ENCODE data around the gene CAT. TPM values are rescaled to one million over a fixed set of nuclear protein-coding genes. Genes with fewer than 3 reads are reported as not detected.
A peak's percentile ranks its signal among the peaks of the same experiment; 100 is the strongest.

CAT gene
- total and polyA plus RNA-seq, 12 donors = 42.0 to 134 (median 79.6) TPM

GRCh38 chr11:34444428-34444827, 5.7 kb downstream of the CAT start:
- Histone ChIP-seq H3K27ac (no peak overlapping the region), H3K4me3 (no peak overlapping the region), H3K9me3 (no peaks in the 10 kb centered on the region), H3K36me3 (peaks cover 0 to 17% (median 3%) of the 10 kb centered on the region in 9 donors), H3K4me1 (peaks cover 7 to 86% (median 69%) of the 10 kb centered on the region in 9 donors), H3K27me3 (no peaks in the 10 kb centered on the region)
- 69 to 70% methylated on average over 4 of the region's 4 CpGs for WGBS, 2 donors
- TF ChIP-seq CTCF (IDR thresholded peaks at IDR 0.05) = no peak
- ATAC-seq (no peak), DNase-seq (no peak)
- intact Hi-C loops (cut with DNase I) = loop anchor here in 1 of 10 donors (10.0 kb wide), 1 partner anchor 340 kb away; the partner anchor contains the start of gene NAT10

GRCh38 chr11:34445956-34446355, 7.2 kb downstream of the CAT start:
- intact Hi-C loops (cut with DNase I) = loop anchor here in 1 of 10 donors (10.0 kb wide), 1 partner anchor 341 kb away; the partner anchor contains the start of gene NAT10

GRCh38 chr11:34446386-34446785, 7.7 kb downstream of the CAT start:
- no peak for TF ChIP-seq CTCF (IDR thresholded peaks at IDR 0.05)
- 49 to 64% methylated on average over 5 of the region's 5 CpGs for WGBS, 2 donors
- H3K4me1 ChIP-seq = peaks cover 0 to 83% (median 51%) of the 10 kb centered on the region in 9 donors
- peaks cover 0 to 37% (median 22%) of the 10 kb centered on the region in 9 donors for H3K36me3 ChIP-seq
- peak overlapping the region in 1 of 10 donors; percentile 12 for H3K27ac ChIP-seq
- no peaks in the 10 kb centered on the region for H3K9me3 ChIP-seq
- DNase-seq (no peak), ATAC-seq (peak in 1 of 8 donors; percentile 23)
- no peak overlapping the region for H3K4me3 ChIP-seq
- intact Hi-C loops (cut with DNase I) = loop anchor here in 1 of 10 donors (10.0 kb wide), 1 partner anchor 342 kb away; the partner anchor contains the start of gene NAT10
- no peaks in the 10 kb centered on the region for H3K27me3 ChIP-seq

More at GRCh38 chr11:34445956-34446355, 7.2 kb downstream of the CAT start:
- TF ChIP-seq CTCF (IDR thresholded peaks at IDR 0.05) = no peak
- 85 to 94% methylated on average over 4 of the region's 4 CpGs for WGBS, 2 donors
- DNase-seq (no peak), ATAC-seq (no peak)
- Histone ChIP-seq H3K27me3 (no peaks in the 10 kb centered on the region), H3K4me1 (peaks cover 0 to 84% (median 55%) of the 10 kb centered on the region in 9 donors), H3K27ac (no peak overlapping the region), H3K36me3 (peaks cover 0 to 33% (median 18%) of the 10 kb centered on the region in 9 donors), H3K4me3 (no peak overlapping the region), H3K9me3 (no peaks in the 10 kb centered on the region)

- Histone ChIP-seq H3K36me3 (peaks cover 0 to 39% (median 26%) of the 10 kb centered on the region in 9 donors), H3K9me3 (no peaks in the 10 kb centered on the region), H3K27ac (peak overlapping the region in 1 of 10 donors; percentile 19), H3K4me3 (no peak overlapping the region), H3K4me1 (peaks cover 0 to 85% (median 47%) of the 10 kb centered on the region in 9 donors), H3K27me3 (no peaks in the 10 kb centered on the region)
- intact Hi-C loops (cut with DNase I) = loop anchor here in 1 of 10 donors (10.0 kb wide), 1 partner anchor 342 kb away; the partner anchor contains the start of gene NAT10
- DNase-seq = no peak
- ATAC-seq = peak in 4 of 8 donors; percentile 65 to 79 (median 70)
- no peak for TF ChIP-seq CTCF (IDR thresholded peaks at IDR 0.05)
Observed at GRCh38 chr11:34447044-34447443, 8.3 kb downstream of the CAT start.

All from heart right ventricle (tissue), 16 donors.